Measurements from ENCODE around the gene TMEM181.
"Not testable (repeated sequence)": the region's sequence is repeated elsewhere in the genome, so short reads cannot be mapped to it uniquely, and the experiment has no call there.

The TMEM181 gene, protein sequence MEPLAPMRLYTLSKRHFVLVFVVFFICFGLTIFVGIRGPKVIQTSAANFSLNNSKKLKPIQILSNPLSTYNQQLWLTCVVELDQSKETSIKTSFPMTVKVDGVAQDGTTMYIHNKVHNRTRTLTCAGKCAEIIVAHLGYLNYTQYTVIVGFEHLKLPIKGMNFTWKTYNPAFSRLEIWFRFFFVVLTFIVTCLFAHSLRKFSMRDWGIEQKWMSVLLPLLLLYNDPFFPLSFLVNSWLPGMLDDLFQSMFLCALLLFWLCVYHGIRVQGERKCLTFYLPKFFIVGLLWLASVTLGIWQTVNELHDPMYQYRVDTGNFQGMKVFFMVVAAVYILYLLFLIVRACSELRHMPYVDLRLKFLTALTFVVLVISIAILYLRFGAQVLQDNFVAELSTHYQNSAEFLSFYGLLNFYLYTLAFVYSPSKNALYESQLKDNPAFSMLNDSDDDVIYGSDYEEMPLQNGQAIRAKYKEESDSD

DNA sequence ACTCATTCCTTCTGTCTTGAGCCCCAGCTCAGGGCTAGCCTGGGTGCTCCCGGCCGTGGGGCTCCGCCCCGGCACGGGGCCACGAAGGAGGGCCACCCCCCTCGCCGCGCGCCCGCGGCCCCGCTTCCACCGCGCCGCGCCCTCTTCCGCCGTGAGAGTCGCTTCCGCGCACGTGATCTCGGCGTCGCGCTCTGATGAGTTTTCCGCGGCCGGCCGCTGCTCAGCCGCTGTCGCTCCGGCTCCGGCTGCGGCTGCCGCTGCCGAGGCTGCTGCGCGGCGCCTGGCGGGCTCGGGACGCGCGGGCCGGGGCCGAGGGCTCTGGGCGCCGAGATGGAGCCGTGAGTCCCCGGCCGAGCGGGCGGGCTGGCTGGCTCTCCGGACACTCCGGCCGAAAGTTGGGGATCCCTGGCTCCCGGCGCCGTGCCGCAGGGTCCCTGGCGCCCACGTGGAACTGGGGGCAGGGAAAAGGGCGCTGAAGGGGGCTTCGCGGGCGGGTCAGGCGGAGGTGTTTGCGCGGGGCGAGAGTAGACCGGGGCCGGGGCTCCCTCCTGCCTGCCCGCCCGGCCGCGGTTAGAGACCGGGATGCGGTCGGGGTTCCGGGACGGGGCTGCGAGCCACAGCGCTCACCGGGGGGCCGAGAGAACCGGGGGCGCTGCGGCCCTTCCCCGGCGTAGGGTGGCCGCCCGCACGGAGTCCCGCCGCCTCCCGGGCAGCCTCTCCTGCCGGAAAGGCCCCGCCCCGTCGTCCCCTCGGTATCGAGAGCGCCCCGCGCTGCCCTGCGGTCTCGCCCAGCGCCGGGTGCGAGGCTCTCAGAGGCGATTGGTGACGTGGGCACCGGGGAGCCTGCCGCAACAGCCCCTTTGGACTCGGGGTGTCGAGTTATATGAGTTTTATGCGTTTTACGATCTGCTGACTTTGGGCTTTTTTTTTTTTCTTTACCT is at the start of gene TMEM181:
Gene TMEM181 (plus strand): TSS at position 197 of the 941 bp plus-strand sequence. CDS start 134 bp downstream, at position 331.
- peak; percentile 89 for DNase-seq

DNA sequence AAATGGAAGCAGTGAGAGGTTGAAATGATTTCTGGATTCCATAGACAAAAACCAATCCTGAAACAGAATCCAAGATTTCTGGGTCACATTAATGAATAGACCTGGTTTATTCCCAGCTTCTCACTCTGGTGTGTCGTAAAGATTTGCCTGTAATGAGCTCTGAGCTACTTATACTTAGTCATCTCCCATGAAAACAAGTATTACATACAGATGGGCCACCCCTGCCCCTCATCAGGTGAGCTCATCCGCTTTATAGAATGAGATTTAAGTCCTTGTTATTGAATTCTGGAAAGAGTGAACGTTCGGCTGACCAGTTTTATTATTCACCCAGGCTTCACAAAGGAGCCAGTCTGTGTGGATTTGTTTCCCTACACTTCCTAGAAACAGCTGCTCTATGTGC is 47.1 kb upstream of the TMEM181 start:
- DNase-seq = peak; percentile 86

DNA sequence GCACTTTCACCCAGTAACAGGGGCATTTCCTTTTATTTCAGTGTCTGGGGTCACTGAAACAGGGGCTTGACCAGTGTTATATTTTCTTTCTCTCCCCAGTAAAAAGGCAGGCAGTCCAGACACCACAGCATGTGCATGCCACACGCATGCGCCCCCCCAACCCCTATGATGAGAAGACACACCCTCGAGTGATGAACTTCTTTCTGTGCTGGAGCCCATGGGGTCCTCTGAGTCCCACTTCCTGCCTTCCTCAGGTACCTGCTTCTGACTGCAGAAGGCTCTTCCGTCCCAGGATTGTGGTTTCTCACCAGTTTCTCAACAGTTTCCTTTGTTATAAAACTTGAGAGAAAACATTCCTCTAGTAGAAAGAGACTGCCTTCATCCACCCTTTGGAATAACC is 45.7 kb upstream of the TMEM181 start:
- no peak for DNase-seq

DNA sequence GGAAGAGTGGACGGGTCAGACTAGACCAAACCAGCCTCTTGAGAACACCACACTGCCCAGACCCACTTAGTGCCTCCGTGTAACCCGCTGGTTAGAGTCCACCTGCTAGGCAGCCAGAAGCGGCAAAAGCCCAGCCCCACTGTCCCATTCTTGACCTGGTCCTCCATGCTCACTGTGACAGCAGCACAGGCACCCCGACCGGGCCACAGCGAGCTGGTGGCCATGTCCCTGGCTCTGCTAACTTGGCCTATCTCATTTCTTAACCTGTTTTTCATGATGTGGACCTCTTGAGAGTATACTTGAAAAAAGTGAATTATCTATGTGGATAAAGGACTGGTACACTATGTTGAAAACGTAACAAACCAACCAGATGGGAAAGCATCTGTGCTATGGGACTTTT is 44.9 kb upstream of the TMEM181 start:
- DNase-seq = no peak

DNA sequence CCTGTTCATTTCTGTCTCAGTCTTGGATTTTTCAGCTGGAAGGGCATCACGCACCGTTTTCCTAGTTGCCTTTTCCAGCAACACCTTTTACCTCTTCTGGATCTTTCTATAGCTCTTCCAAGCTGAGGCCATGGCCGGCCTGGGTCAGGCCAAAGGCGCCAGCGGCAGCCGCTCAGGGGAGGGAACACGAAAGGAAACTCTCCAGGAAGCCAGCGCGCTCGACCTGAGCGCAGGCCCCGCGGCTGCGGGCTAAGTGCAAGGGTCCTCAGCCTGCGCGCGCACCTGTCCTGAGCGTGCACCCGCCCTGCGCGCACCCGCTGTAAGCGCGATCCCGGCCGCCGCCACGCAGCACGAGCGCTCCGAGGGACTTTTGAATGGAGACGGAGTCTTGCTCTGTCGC is 43.8 kb upstream of the TMEM181 start:
- DNase-seq = no peak

DNA sequence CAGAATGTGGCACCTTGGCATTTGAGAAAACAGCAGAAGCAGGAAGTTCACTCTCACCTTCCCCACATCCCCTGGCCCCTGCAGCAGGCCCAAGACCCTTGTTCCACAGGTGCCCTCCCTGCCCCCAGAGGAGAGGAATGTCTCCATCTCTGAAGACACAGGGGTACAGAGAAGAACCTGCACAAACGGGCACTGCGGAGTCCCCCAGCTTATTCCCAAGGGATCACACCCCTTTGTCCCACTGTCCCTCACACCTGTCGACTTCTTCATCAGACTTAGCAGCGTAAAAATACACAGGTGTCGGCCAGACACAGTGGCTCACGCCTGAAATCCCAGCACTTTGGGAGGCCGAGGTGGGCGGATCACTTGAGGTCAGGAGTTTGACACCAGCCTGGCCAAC is 42.9 kb upstream of the TMEM181 start:
- no peak for DNase-seq

DNA sequence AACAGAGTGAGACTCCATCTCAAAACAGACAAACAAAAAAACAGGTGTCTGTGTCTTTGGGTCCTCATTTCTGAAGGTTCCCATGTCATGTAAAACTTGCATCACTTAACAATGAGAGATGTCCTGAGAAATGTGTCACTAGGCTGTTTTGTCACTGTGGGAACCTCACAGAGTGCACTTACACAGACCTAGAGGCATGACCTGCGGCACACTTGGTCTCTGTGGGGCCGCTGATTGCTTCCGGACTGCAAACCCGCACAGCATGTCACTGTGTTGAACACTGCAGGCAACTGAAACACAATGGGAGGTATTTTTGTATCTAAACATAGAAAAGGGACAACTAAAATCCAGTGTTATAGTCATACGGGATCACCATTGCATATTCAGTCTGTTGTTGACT is 42.3 kb upstream of the TMEM181 start:
- no peak for DNase-seq

DNA sequence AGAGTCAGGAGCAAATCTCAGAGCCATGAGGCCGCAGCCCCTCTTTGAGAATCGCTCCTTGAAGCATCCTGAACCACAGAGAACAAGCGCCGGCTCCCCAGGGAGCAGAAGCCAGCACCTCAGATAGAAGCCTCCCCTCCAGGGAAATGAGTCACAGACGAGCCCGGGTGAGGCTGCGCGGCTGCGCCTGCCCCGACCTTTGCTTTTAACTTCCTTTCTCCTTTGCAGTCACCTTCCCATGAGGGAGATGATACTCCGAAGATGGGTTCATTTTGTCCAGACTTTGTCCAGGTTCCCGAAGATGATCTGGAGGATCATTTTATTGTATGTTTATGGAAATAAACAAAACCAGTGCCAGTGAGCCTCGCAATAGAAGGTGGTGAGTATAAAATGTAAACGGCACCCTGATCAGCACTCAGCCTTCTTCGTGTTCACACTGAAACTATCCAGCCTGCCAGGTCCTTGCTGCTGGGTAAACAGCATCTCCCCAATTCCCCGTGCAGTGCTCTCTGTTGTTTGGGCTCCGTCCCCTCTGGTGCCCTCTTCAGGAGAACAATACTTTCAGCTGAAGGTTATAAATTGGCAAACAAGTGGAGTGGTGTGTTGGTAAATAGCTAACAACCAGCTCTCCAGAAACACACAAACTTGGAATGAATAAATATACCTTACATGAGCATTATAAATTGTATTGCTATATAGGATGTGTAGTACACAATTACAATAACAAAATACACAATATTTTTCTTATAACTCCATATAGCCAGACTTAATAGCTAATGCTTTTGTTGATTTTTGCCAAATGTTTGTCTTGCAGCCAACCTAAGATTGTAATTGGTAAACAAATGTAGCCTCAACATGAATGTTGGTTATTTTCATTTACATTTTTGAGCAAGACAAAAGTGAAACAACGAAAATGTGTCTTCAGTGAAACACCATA is 41.4 kb upstream of the TMEM181 start:
- peak; percentile 78 for DNase-seq

DNA sequence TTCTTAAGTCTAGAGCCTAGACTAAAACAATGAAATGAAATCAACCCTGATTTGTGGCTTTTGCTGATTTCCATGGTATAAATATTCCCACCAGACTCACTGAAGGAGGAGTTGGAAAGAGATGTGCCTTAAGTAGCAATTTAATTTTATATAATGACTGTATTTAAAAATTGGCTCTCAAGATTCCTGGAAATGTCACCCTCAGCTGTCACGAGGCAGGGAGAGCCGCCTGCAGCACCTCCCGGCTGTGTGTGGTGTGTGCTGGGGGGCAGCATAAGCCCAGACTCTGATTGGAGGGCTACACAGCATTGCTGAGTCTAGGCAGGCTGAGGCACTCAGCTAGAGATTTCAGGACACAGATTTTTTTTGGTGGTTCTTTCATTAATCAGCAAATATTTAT is 40.6 kb upstream of the TMEM181 start:
- DNase-seq = no peak

DNA sequence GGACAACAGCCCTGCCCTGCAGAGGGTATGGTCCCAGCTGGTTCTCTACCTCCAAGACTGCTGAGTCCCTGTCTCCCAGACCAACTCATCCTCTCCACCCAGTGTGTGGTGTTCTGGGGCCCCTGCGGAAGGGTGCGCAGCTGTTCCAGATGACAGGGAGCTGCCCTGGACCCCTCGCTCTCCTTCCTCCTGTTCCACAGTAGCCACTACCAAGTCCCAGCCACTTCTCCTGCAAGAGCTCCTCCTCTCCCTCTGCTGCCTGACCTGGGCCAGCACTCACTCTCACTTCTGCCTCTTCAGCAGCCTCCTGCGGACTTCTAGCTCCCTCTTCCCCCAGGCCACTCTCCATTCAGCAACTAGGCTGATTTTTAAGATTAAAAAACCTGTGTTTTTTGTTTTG is 40.1 kb upstream of the TMEM181 start:
- no peak for DNase-seq

DNA sequence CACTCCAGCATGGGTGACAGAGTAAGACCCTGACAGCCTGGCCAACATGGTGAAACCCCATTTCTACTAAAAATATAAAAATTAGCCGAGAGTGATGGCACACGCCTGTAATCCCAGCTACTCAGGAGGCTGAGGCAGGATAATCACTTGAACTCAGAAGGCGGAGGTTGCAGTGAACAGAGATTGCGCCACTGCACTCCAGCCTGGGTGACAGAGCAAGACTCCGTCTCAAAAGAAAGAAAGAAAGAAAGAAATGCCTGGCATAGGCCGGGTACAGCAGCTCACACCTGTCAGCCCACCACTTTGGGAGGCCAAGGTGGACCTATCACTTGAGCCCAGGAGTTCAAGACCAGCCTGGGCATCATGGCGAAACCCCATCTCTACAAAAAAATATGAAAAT is 38.9 kb upstream of the TMEM181 start:
- not testable (repeated sequence) for DNase-seq

DNA sequence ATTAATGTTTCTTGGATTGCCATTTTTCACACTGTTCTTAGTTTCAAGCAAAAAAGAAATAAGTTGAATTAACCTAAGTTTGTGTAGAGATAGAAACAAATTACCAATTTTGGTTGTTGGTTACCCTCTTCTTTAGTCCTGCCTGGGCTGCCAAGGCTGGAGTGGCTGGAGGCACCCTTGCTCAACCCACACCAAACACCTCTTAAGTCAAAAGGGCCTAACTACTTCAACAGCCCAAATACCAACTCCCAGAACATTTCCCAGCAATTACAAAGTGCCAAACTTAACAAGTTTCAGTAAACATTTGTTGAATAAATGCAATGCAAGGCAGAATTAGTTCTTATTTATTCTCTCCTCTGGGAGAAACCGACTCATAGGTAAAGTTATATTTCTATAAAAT is 38.1 kb upstream of the TMEM181 start:
- no peak for DNase-seq

DNA sequence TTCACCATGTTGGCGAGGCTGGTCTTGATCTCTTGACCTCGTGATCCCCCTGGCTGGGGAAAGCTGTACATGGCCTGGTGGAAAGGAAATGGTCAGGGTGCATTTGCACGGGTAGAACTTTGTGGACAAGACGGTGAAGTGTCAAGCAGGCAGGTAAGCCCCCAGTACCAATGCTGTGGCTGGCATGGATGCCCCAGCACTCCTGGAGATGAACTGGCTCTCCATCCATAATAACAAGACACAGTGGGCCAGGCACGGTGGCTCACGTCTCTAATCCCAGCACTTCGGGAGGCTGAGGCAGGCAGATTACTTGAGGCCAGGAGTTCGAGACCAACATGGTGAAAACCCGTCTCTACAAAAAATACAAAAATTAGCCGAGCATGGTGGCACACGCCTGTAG is 37.3 kb upstream of the TMEM181 start:
- DNase-seq = no peak

DNA sequence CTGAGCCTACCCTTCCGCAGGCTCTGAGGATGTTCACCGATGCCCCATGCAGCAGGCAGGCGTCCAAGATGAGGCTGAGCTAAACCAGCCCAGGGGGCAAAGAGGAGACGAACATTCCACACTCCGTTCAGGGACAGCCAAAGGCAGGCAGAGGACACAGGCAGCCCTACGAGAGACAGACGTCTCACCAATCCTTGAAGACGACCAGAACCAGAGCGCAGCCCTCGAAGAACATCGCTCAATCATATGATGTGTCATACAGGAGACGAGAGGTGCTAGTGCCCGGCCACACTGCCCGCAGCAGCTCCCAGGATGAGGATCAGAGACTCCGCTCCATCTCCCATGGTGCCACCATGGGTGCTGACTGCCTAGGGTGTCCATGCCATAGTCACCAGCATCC is 35.6 kb upstream of the TMEM181 start:
- no peak for DNase-seq

DNA sequence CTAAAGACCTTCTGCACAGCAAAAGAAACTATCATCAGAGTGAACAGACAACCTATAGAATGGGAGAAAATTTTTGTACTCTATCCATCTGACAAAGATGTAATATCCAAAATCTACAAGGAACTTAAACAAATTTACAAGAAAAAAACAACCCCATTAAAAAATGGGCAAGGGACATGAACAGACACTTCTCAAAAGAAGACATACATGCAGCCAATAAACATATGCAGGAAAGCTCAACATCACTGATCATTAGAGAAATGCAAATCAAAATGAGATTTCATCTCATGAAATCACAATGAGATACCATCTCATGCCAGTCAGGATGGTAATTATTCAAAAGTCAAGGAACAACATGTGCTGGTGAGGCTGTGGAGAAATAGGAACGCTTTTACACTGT is 32.0 kb upstream of the TMEM181 start:
- not testable (repeated sequence) for DNase-seq

DNA sequence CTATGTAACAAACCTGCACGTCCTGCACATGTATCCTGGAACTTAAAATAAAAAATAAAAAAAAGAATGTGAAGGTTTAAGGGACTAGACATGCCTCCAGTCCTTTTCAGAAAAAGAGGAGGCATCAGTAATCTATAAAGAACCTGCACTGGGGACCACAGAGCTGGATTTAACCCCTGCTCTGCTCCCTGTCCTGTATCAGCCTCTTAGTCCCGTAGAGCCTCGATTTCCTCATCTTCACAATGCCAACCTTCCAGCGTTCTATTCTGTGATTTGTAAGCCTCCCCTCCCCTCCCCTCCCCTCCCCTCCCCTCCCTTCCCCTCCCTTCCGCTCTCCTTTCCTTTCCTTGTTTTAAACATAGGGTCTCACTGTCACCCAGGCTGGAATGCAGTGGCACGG is 31.1 kb upstream of the TMEM181 start:
- DNase-seq = no peak

DNA sequence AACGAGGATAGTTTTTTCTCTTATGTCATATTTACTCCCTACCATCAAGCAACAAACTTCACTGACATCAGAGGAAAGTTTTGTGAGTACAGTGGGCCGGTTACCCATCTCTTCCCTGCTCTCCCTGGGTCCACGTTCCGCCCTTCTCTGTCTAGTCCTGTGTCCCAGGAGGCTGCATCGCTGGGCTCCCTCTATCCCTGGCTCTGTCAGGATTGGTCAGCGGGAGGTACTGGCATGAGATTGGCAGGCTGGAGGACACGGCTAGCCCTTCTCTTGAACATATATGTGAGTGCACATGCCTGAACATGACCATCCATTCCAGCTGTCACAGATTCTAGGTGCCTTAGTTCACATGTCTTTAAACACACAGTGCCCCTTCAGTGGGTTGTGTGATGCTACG is 30.3 kb upstream of the TMEM181 start:
- DNase-seq = no peak

DNA sequence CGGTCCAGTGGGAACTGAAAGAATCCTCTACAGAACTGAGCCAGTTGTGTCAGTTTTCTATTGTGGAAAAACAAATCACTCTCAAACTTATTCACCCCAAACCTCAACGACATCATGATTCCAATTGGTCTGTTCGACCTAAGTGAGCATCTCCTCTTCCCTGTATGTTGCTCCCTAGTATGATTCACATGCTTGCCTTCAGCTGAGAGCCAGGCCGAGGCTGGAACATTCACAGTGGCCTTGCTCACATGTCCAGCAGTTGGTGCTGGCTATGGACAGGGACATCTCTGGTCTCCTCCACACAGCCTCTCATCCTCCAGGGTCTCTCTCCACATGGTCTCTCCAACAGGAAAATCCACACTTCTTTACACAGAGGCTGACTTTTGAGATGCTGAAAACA is 28.3 kb upstream of the TMEM181 start:
- DNase-seq = no peak

DNA sequence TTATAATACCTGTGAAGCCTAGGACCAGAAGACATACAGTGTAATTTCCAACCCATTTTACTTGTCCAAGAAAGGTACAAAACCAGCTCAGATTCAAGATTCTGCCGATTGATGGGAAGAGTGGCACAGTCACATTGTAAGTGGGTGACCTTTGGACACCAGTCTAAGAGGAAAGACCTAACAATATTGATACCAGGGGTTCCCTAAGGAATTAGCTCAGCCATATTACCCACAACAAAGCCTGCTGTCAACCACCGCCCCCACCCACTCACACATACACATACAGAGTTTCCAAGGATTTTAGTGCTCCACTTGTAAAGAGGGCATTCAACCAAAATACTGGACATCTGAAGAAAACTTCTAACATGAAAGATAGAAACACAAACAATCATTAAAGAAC is 27.9 kb upstream of the TMEM181 start:
- no peak for DNase-seq

DNA sequence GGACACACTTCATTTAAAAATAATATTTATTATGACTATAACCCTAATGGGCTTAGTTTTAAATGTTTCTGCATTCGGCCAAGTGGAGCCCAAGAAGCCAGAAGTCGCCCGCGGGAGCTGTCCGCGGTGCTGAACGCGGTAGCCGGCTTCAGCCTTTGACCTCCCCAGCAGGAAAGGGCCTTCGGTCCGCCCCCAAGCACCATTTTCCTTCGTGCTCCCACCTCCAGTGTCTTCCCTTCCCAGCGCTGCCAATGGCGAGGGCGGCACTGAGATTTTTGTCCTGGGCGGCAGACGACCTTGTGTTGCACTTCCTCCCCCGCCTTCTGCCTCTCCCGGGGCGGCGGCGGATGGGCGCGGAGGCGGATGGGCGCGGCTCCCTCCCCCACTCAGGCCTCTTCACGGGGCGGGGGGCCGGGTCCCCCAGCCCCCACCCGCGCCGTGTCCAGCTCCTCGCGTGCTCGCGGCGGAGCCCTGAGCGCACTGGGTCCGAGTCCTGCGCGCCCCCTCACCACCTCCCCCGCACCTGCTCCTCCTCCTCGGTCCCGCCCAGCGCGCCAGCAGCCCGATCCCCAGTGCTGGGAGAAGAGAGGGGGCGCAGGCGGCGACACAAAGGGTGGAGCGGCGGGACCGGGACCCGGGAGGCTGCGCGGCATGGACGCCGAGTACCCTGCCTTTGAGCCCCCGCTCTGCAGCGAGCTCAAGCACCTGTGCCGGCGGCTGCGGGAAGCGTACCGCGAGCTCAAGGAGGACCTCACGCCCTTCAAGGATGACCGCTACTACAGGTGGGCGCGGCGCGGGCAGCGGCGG is 23.6 kb upstream of the TMEM181 start:
- peak; percentile 84 for DNase-seq

DNA sequence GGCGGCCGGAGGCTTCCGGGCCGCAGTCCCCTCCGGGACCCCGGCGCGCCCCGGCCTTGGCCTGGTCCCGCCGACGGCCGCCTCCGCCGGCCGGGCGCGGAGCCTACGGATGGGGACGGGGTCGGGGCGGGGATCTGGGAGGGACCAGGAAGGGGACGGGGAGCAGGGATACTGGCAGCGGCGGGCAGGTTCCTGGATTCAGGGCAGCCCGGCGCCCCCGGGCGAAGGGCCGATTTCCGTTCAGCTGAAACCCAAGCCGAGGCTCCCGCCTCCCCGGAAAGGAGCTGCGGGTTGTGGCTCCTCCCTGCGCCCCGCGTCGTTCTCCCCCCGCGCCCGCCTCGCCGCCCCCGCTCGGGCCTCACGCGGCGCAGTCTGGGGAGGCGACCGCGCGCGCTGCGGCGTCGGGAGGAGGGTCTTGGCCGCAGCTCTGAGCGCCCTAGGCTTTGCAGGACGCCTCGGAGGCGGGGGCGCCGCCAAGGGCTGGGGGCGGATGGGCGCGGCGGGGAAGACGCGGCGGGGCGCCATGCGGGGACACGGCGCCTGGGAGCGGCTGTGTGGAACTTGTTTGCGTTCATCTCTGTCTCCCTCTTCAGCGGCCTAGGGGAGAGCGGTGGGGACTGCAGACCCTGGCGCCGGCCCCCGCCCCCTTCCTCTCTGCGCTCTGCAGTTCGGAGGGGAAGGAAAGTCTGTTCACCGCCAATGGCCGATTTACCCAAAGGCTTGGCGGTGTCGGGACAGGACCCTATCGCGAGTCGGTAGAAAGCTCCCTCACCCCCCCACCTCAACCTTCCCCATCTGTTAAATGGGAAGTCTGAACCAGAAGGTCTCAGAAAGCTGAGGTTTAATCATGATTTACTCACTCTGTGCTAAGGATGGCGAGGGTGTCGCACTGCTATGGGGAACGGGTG is 22.7 kb upstream of the TMEM181 start:
- DNase-seq = peak; percentile 83
